IPS DF 4.7 (cell line): ENCODE results near the gene KRTAP4-9.
"Not testable (repeated sequence)": the region's sequence is repeated elsewhere in the genome, so short reads cannot be mapped to it uniquely, and the experiment has no call there.

Experiments used
- DNase-seq: peaks from one replicate; pipeline ENCODE4 v3.0.0-alpha.2; 2013; ENCODE audit warnings: low spot score; ENCODE audit errors: extremely low read depth

Gene KRTAP4-9

GRCh38 chr17:41105347-41105746 is at the start of gene KRTAP4-9:
Gene KRTAP4-9, plus strand, starts transcription at chr17:41105389. Its CDS starts 0 bp downstream, at chr17:41105389.
- not testable (repeated sequence) for DNase-seq

DNA sequence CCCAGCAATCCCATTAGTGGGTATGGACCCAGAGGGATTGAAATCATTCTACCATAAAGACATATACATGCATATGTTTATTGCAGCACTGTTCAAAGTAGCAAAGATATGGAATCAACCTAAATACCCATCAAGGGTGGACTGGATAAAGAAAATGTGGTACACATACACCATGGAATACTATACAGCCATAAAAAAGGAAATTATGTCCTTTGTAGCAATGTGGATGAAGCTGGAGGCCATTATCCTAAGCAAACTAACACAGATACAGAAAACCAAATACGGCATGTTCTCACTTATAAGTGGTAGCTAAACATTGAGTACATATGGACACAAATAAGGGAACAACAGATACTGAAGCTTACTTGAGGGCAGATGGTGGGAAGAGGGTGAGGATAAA is 47.6 kb upstream of the KRTAP4-9 start:
- DNase-seq = no peak

GRCh38 chr17:41058741-41059140 is 46.4 kb upstream of the KRTAP4-9 start:
- DNase-seq = no peak

DNA sequence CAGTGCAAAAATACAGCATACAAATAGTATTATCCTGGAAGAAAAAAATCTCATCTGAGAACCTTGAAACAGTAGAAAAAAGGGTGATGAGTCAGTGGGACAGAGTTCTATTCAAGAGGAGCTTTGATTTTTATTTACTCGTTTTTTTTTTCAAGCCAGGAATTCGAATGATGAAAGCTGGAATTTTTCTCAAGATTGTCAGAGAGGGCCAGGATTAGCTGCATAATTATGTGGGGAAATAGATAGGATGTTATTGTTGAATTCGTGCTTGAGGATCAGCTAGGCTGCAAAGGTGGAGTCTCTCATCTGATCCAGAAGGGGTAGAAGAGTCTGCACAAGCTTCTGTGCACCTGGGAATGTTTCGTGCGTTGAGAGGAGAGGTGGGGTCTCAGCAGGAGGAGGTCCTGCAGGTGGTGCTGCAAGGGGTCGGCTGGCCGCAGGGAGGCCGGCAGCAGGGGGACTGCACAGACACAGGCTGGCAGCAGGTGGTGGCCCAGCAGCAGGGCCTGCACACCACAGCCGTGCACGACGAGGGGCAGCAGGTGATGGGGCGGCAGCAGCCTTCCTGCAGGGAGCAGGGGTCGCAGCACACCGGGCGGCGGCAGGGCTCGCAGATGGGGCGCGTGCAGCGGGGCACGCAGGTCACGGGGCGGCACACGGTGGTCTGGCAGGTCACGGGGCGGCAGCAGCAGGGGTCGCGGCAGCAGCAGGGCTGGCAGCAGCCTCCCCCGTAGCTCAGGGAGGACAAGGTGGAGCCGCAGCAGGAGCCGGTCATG is 45.7 kb upstream of the KRTAP4-9 start:
- DNase-seq = not testable (repeated sequence)

GRCh38 chr17:41060052-41060604 is 45.1 kb upstream of the KRTAP4-9 start, which contains the start of gene KRTAP2-3:
Gene KRTAP2-3, minus strand, starts transcription at chr17:41060114. Its CDS starts 64 bp downstream, at chr17:41060050.
- DNase-seq = no peak

DNA sequence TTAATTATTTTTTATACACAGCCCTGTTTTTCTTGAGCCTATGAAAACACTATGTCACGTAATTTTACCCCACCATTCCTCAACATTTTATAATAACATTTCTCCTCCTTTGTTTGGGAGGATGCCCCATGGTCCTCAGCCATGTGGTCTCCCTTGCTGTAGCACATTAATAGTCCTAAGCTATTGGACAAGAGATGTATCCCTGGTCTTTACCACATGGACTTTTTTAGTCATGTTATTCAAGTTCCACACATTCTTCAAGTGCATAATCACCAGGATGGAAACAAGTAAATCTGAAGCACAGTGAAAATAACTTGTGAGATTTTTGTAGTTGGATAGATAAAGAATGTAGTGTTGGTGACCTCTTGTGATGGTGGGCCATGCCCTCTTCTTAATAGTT is 43.2 kb upstream of the KRTAP4-9 start:
- no peak for DNase-seq

DNA sequence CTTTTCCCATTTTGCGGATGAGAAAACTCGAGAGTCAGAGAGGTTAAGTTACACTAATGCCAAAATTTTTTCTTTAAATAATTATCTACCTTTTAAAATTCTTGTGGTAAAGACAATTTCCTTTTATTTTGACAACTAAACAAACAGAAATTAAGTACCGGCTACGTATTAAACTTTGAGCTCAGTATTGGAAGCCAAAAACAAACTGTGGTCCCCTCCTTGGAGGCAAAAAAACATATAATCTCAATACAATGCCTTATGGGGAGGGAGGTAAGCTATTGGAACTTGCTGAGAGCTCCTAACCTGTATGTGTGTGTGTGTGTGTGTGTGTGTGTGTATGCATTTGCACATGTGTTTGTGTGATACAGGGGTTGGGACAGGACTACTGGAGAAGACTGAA is 41.7 kb upstream of the KRTAP4-9 start:
- DNase-seq = no peak

GRCh38 chr17:41064301-41064700 is 40.9 kb upstream of the KRTAP4-9 start:
- DNase-seq = no peak

DNA sequence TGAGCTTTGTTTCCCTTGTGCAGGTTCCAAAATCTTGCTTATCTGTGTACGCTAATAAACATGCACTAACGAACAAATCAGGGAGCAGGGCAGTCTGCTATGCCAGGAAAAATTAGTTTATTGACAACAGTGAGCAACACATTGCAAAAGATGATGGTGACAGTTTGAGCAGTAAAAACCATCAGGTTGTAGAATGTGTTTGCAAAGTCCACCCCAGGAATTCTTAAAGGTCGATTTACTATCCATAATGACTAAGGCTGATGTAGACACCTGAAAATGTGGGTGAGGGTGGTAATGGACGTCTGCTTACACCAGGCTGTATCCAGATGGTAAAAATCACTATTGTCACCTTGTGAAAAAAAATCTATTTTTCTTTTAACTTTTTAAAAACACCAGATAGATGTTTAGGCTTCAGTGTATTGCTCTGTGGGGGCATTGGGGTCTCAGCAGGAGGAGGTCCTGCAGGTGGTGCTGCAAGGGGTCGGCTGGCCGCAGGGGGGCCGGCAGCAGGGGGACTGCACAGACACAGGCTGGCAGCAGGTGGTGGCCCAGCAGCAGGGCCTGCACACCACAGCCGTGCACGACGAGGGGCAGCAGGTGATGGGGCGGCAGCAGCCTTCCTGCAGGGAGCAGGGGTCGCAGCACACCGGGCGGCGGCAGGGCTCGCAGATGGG is 40.0 kb upstream of the KRTAP4-9 start:
- not testable (repeated sequence) for DNase-seq

DNA sequence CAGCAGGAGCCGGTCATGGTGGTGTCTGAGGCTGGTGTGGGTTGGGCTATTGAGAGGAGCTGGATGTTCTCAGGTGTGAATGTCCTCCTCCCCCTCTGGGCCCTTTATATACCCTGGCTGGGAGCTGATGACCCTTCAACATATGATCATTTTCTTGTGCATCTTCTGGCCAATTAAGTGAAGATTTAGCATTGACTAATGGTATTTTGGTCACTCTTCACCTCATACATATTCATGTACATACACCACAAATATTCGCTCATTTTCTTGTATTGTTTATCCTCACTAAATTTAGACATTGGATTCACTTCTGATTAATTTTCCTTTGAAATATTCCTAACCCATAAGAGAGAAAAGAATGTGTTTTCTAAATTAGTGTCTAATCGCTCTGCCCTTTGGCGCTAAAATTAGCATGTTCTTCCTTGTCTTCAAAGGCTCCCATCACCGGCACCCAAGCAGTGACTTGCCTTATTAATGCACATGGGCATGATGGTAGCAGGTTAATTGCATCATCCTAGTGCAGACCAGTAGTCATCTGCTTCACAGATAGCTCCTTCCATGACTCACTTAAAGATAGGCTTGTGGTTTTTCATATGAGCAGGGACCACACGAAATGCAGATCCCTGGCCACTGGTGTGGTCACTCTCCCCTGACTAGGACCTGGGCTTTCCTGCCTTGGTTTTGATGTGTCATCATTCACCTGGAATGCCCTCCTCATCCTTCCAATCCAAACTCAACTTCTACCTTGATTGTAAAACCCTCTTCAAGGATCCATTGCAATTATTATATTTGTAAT is 39.2 kb upstream of the KRTAP4-9 start, which contains the start of gene KRTAP2-4:
Gene KRTAP2-4, minus strand, starts transcription at position 51 of the 796 bp plus-strand sequence. Its CDS starts 34 bp downstream, at position 17.
- no peak for DNase-seq

GRCh38 chr17:41067281-41067680 is 37.9 kb upstream of the KRTAP4-9 start:
- no peak for DNase-seq

DNA sequence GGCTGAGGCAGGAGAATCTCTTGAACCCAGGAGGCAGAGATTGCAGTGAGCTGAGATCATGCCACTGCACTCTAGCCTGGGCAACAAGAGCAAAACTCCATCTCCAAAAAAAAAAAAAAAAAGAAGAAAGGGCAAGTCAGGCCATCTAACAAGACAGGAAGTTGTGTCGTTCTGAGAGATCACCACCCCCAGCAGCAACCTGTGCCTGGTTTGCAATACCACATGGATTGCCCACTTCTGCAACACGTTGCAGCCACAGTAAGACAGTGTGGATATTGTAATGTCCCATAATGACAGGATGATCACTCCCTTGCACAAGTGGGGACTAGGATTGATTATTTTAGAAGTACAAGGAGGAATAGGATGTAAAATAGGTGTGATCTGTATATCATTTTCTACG is 36.2 kb upstream of the KRTAP4-9 start:
- no peak for DNase-seq

DNA sequence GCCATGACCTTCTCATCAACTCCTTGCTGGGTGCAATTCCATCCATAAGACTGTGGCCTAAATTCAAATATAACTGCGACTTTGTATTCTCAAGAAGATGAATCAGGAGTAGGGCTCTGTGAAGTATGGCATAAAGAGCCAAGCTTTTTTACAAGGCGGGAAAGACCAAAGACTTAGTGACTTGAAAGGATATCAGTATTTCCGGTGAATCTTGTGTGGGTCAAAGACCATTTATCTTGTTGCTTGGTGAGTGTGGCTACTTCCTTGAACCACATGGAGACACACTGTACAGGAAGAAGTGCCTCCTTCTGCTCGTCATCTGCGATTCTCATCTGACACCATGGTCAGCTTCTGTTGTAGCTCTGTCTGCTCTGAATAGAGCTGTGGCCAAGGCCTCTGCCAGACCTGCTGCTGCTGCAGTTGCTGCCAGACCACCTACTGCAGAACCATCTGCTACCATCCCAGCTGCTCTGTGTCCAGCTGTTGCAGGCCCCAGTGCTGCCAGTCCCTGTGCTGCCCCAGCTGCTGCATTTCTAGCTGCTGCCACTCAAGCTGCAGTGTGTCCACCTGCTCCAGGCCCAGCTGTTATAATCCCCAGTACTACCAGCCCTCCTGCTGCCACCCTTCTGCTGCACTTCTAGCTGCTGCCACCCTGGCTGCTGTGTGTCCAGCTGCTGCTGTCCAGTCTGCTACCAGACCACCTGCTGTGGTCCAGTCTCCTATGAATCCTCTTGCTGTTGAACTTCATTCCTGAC is 33.4 kb upstream of the KRTAP4-9 start:
- no peak for DNase-seq

- DNase-seq = no peak
Observed at GRCh38 chr17:41073676-41074075, 31.5 kb upstream of the KRTAP4-9 start.

DNA sequence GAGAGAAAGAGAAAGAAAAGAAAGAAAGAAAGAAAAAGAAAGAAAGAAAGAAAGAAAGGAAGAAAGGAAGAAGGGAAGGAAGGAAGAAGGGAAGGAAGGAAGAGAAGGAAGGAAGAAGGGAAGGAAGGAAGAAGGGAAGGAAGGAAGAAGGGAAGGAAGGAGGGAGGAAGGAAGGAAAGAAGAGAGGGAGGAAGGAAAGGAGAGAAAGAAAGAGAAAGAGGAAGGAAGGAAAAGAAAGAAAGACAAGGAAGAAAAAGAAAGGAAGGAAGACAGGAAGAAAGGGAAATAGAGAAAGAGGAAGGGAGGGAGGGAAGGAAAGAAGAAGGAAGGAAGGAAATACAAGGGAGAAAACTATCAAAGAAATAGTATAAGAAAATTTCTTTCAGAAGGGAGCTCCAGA is 28.4 kb upstream of the KRTAP4-9 start:
- no peak for DNase-seq

DNA sequence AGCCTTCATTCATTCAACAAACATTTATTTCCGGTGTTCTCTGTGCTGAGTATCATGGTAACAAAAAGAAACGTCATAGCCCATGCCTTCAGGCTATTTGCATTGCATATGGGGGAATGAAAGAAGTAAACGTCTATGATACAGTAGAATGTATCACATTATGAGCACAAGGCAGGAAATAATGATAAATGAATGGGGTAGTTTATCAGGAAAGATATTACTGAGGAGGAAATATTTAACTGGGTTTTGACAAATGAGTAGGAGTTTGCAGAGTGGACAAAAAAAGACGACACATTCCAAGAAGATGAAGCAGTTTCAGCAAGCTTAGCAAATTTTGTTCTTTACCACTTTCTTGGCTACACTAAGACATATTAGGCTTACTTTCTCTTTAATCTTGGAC is 22.6 kb upstream of the KRTAP4-9 start:
- DNase-seq = no peak

- not testable (repeated sequence) for DNase-seq
Observed at GRCh38 chr17:41083427-41083826, 21.8 kb upstream of the KRTAP4-9 start.

DNA sequence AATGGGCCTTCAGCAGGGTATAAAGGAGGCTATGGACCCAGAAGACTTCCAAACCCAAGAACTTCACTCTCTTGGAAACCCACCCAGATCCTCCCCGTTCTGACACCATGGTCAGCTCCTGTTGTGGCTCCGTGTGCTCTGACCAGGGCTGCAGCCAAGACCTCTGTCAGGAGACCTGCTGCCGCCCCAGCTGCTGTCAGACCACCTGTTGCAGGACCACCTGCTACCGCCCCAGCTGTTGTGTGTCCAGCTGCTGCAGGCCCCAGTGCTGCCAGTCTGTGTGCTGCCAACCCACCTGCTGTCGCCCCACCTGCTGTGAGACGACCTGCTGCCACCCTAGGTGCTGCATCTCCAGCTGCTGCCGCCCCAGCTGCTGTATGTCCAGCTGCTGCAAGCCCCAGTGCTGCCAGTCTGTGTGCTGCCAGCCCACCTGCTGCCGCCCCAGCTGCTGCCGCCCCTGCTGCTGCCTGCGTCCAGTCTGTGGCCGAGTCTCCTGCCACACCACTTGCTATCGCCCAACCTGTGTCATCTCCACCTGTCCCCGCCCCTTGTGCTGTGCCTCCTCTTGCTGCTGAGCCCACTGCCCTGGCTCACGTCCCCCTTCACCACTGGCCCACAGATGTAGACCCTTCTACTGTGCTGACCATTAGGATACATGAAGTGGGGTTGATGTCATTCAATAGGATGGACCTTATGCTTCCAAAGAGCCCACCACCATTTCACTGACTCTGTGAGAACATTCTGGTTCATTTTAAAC is 20.9 kb upstream of the KRTAP4-9 start, which contains the start of gene KRTAP4-7:
Gene KRTAP4-7, plus strand, starts transcription at position 51 of the 757 bp plus-strand sequence. Its CDS starts 57 bp downstream, at position 108.
- not testable (repeated sequence) for DNase-seq

GRCh38 chr17:41088760-41089352 is 16.3 kb upstream of the KRTAP4-9 start:
- DNase-seq = not testable (repeated sequence)
